Fibroblast of skin of back (primary cell): Measurements from ENCODE around the gene GPR22. TPM values are rescaled to one million over a fixed set of nuclear protein-coding genes. Genes with fewer than 3 reads are reported as not detected.

Experiments
- DNase-seq: peaks from one replicate; pipeline ENCODE4 v3.0.0-alpha.2; 2013
- polyA plus RNA-seq, 2 experiments: library from polyadenylated mRNA; unstranded; fragments of 120-200 nt; gene quantifications; one replicate each; pipeline ENCODE4 v1.2.1, GENCODE V29; 2013; ENCODE audit not compliant: insufficient read length in 2 of 2

GPR22 gene, protein sequence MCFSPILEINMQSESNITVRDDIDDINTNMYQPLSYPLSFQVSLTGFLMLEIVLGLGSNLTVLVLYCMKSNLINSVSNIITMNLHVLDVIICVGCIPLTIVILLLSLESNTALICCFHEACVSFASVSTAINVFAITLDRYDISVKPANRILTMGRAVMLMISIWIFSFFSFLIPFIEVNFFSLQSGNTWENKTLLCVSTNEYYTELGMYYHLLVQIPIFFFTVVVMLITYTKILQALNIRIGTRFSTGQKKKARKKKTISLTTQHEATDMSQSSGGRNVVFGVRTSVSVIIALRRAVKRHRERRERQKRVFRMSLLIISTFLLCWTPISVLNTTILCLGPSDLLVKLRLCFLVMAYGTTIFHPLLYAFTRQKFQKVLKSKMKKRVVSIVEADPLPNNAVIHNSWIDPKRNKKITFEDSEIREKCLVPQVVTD
- polyA plus RNA-seq (2013, experiment 1 of 2; ENCODE audit: insufficient read length): not detected
- polyA plus RNA-seq (2013, experiment 2 of 2; ENCODE audit: insufficient read length): not detected

DNA sequence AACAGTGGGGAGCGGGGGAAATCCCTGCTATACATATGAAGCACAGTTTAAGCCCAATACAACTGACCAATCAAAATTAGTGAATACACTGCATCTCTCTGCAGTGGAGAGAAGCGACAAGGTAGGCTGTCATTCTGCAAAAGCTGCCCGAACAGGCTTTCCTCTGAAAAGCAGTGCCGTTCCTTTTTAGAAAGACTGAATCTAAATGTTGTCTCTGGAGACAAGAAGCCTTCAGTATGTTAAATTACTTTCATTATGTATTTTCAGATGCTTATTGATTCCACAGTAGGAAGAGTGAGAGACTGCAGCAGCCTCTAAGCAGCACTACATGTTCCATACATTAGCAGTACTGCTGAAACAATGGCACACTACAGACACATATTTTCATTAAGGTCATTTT, at the start of gene GPR22:
TSS of gene GPR22 (plus strand) at position 129 of the 400 bp plus-strand sequence. CDS start 4,004 bp downstream, outside the sequence.
- no peak for DNase-seq

DNA sequence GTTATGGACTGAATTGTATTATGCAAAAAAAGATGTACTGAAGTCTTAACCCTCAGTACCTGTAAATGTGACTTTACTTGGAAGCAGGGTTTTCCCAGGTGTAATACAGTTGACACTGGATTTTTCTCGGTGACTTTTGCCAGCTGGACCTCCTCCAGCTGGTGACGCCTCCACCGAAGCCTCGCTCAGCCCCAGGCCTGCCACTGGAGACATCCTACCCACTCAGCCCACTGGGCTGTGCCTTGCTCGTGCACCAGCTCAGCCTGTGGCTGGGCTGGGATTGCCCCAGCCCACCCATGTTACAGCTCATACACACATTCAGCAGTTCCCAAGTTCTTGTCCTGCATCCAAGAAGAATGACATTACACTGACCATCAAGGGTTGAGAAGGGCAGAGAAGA, 42.4 kb upstream of the GPR22 start:
- no peak for DNase-seq

DNA sequence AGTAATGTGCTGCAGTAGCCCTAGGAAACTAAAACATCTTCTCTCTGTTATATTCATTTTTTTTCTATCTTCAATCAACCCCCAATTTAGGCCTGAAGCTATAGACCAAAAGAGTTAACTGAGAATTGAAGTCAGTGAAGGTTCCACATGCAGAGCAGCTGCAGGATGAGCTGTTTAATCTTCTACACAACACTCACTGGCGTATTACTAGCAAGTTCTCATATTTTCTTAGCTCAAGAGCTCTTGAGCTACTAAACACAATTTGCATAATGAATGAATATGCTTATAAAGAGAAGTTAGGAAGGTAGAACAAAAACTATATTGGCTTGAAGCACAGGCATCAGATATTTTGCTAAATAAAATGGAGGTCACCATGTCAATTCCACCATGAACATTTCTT, 41.2 kb upstream of the GPR22 start:
- DNase-seq: no peak

DNA sequence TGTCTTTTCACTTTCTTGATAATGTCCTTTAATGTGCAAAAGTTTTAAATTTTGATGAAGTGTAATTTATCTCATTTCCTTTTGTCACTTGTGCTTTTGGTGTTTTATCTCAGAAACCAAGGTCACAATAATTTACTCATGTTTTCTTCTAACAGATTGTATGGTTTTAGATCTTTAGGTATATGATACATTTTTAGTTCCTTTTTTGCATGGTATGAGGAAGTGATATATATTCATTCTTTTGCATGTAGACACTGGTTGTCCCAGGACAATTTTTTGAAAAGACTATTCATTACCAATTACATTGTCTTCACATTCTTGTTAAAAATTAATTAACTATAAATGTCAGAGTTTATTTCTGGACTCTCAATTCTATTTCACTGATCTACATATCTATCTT, 39.8 kb upstream of the GPR22 start:
- no peak for DNase-seq

DNA sequence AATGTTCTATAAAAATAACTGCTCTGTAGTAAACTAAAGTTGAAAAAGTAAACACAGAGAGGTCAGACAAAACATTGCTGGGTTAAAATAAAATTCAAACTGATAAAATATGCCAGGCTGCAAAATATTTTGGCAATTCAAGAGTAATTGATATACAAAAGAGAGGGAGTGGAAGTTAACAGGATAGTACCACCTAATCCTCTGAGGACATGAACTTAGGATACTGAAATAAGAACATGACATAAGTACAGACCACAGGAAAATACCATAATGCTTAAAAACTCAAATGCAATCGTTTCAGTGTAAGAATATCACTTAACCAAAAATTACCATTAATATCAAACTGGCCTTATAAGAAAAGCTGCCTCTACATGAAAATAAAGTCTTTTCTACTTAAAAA, 37.6 kb upstream of the GPR22 start:
- DNase-seq: no peak

DNA sequence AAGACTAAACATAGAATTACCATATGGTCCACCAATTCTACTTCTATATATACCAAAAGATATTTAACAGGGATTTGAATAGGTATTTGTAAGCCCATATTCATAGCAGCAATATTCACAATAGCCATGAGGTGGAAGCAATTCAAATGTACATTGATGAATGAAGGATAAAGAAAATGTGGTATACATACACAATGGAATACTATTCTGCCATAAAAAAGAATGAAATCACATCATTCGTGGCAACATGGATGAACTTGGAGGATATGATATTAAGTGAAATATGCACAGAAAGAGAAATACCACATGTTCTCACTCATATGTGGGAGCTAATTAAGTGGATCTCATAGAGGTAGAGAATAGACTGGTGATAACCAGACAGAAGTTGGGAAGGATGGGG, 34.1 kb upstream of the GPR22 start:
- no peak for DNase-seq

DNA sequence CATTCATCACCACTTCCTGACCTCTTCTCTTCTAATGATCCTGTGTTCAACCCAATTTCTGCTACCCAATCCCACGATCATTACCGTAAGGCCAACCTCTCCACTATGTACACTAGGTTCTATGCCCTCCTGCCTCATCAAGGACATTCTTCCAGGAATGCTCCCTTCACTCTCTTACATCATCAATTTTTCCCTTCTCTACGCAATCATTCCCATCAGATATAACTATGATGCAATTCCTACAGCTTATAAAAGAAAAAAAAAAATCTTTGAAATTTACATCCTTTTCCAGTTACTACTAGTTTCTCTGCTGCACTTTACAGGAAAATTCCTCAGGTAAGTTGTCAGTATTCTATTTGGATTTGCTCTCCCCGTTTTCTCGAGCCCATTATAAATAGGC, 30.8 kb upstream of the GPR22 start:
- no peak for DNase-seq

DNA sequence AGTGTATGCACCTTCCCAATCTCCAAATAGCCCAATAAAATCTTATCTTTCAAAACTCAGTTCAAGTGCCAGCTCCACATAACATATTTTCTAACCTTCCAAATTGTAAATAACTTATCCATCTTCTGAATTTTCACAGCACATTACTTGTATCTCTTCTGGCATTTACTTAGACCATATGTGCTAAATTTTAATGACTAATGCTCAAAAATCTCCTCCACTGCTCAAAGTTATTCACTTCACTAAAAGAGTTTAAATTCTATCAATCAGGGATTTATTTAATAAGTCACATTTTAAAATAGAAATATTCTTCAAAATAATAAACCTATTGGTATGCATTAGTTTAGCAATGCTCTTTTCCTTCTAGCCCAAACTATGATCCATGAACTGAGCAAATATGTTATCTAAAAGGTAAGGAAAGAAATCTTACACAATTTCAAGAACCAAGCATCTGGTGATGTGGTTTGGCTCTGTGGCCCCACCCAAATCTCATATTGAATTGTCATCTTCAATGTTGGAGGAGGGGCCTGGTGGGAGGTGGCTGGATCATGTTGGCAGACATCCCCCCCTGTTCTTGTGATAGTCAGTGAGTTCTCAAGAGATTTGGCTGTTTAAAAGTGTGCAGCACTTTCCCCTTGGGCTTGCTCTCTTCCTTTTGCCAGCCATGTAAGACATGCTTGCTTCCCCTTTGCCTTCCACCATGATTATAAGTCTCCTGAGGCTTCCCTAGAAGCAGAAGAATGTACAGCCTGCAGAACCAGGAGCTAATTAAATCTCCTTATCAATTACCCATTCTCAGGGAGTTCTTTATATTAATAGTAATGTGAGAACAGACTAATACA, 28.1 kb upstream of the GPR22 start:
- DNase-seq: no peak

DNA sequence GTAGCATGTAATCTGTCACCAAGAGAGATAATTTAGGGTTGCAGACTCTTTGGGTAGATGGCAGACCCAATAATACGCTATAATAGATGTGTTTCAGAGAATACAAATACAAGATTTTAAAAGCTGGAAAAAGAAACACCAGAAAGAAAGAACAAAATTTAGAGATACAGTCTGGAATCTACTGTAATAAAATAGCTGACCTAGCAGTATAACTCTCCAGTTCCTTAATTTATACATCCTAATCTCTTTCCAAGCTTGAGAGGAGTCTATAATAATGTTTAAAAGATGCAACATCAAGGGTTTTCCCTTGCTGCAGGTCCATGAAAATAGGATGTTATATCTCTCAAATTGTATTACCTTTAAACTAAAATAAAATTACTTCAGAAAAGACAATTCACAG, 27.2 kb upstream of the GPR22 start:
- DNase-seq: no peak

DNA sequence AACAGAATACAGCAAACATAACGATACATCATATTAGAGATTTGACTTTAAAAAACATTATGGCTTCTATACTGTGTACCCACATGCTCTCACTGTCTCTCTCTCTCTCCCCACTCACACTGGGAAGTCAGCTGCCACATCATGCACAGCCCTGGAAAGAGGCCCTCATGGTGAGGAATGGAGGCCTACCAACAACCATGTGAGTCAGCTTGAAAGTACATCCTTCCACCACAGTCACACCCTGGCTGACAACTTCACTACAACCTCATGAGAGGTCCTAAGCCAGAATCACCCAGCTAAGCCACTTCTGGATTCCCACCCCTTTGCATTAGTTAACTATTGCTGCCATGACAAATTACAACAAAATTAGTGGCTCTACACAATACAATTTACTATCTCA, 23.3 kb upstream of the GPR22 start:
- peak; percentile 61 for DNase-seq

DNA sequence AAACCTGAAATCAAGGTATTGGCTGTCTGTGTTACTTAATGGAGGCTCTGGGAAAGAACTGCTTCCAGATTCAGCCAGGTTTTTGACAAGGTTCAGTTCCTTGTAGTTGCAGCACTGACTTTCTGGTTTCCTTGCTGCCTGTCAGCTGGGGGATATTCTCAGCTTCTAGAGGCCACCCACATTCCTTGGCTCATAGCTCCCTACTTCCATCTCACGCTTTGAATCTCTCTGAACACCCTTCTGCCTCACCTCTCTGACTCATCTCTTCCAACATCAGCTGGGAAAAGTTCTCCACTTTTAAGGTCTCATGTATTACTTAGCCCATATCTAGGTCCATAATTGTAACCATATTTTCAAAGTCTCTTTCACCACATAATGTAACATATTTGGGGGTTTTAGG, 22.9 kb upstream of the GPR22 start:
- DNase-seq: peak; percentile 15

DNA sequence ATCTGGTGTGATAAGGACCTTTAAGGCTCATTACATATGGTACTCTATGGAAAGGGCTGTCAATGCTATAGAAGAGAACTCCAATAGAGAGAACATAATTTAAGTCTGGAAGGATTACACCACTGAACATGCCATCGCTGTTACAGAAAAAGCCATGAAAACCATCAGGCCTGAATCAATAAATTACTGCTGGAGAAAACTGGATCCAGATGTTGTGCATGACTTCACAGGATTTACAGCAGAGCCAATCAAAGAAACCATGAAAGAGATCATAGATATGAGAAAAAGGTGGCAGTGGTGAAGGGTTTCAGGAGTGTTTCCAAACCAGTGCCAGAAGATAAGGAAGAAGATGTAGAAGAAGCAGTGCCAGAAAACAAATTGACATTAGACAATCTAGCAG, 18.9 kb upstream of the GPR22 start:
- no peak for DNase-seq

DNA sequence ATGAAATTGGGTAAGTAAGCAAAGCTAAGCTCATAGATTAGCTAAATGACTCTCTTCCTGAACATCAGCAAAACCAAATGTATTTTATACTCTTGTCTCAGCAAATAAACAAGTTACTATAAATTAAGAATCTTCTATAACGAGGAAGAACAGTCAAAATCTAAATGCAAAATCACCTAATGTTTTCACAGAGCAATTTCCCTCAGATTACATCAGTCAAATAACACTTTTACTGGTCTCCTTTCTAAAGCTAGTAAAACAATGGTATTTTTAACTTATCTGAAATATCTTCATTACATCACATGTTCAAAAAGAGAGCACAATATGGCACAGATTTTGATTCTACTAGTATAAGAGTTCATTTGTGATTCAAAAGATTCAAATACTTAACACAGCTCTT, 16.5 kb upstream of the GPR22 start:
- no peak for DNase-seq

DNA sequence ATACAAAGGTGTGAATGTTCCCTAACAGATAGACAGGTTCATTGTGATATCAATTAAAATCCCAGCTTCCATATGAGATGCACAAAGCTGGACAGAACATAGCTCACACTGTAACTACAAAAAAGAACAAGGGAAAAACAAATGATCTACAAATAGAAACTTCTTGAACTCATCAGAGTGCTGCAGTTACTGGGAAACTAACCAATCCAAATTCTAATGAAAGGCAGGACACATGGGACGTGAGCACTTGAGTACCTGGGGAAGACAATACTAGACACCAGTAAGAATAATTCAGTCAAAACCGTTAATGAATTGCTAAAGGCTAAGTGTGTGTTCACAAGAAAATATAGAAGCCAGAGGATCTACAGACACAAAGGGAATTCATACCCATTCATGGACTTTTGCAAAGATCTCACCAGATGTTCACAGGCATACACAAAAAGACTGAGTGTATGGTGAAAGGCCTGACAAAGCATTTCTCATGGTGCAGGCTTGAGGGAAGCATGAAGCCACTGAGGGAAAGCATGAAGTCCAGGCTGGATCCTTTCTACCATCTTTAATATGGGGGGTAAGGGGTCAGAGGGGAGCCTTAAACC, 7.8 kb upstream of the GPR22 start:
- no peak for DNase-seq

DNA sequence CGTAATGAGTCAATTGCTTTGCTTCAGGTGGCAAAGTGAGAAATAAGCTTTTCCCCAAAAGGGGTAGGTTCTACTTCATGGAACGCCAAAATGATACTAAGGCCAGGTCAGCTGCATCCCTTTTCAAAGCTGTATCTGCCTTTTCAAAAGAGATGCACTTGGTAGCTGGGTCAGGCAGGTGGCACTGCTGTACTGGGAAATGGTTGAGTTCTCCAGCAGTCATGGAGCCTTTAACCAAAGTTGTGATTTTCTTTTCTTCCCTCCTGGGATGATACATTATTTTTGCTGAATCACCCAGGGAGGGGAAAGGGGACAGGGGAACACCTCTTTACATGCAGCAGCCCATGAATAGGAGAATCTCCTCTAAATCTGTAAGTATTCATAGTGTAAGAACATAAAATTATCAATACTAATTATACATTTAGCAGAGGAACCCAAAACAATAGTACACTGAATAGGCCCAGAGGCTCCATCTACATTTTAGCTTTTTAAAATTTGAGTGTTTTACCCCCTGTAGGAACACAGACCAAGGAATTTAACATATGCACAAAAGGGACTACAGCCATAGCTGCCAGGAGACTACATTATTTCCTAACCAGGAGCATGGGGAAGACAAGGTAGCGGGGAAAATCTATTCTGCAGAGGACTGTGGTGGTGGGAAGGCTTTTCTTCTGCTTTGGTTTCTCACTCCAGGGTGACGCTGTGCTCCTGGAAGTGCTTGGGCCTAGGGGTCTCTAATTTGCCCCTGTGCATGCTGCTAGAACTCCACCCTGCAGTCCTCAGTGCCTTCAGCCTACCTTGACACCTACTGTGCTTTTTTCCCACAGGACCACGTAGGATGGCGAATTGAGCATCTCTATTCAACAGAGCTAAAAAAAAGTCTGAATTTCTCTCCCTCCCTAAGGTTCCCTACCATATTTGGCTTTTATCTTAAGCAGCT, 6.4 kb upstream of the GPR22 start:
- peak; percentile 76 for DNase-seq

DNA sequence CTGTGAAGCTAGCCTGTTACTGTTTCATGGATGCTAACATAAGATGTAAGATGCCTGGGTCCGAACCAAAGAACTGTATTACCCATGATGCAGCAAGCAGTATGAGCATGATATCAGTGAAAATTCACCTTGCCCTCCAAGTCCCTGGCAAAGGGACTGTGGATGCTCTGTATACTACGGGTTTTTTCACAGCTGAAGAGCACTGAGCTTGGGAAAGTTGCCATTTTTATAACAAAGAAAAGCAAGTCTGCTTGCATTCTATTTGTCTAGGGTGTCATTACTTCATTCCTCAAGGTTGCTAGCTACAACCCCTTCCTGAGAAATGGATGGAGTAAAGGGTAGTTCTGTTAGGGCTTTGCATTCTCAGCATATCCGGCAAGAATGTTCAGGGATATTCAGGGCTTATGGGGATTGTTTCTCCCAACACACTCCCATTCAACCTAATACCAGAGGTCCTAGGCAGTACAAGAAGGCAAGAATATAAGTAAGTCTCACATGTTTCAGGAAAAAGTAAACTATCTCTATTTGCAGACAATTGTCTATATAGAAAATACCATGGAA, 5.1 kb upstream of the GPR22 start:
- no peak for DNase-seq

DNA sequence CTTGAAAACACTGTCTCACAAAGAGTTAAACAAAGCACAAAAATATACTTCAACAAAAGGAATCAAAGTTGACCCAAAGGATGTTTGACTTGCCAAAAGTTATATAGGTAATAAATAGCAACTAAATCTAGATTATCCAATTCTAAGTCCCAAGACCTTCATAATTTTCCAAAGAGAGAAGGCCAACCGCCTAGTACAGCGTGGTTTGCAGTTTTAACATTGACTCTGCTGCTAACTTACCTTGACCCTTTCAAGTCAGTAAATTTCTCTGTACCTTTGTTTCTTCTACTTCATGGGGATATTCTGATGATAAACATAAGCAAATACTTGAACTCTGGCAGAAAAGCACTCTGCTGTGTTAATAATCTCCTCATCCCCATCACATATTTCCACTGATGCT, 1.9 kb upstream of the GPR22 start:
- no peak for DNase-seq

DNA sequence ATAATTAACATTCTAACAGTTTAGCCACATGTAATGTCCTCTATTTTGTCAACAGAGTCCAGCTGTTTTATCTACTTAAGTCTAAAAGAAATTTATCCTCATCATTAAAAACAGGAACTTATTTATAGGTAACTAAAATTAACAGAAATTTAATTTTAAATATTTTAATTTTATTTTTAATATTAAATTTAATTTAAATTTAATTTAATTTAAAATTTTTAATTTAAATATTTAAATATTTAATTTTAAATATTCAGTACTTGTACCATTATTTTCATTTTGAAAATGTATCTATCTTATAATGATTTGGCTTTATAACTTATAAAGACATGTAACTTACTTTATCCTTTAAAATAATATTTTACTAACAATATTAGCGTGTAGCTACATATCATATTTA, 1.0 kb upstream of the GPR22 start:
- DNase-seq: no peak

DNA sequence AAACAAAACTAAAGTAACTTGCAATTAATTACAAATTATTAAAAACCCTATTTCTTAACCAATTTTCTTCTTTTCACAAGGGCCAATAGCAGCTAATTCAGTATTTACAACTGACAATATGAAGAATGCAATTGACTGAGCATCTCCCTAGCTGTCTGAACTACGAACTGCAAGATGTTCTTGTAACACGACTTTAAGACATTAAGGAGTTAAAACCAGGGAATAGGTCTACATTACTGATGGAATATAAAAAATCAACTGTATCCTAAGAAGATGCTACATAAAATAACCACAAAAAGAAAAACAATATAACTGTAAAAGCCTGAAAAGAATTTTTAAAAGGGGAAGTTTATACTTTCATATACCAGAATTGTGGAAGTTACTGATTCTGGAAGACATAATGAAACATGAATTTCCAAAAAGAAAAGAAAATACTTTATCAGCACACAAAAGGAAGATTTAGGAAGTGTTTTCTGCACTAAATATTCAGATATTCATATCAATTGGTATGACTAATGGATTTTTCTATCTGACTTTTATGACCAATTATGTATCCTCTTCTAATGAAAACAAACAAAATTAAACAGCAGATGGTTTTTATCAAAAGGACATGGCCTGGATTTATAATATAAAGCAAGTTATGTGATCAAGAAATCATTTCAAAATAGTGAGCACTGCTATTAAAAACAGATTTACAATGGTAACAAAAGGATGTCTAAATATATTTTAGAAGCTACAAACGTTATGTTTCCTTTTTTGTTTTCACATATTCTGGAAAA, 1.6 kb downstream of the GPR22 start:
- peak; percentile 11 for DNase-seq

DNA sequence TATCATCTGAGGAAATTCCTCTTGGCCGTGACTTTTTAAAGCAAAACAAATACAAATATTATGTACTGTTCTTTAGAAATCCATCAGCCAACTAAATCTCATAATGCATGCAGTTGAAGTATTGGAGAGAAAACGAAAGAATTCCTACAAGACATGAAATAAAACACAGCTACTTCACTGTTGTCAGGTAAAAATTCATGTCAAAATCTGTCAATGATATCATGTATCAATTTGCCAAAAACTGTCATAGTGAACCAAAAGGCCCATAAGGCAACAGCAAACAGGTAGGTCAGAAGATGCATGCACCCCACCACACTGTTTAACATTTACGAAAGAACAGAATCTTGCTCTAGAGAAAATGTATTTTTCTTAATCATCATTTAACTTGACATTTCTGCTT, 2.3 kb downstream of the GPR22 start:
- no peak for DNase-seq

DNA sequence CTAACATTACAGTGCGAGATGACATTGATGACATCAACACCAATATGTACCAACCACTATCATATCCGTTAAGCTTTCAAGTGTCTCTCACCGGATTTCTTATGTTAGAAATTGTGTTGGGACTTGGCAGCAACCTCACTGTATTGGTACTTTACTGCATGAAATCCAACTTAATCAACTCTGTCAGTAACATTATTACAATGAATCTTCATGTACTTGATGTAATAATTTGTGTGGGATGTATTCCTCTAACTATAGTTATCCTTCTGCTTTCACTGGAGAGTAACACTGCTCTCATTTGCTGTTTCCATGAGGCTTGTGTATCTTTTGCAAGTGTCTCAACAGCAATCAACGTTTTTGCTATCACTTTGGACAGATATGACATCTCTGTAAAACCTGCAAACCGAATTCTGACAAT, 4.3 kb downstream of the GPR22 start:
- DNase-seq: no peak
